Measurements from ENCODE around the gene HSDL1. TPM values are rescaled to one million over a fixed set of nuclear protein-coding genes. Genes with fewer than 3 reads are reported as not detected.

The HSDL1 gene
- polyA plus RNA-seq, 1 donor from 2014 or later: 217 TPM

DNA sequence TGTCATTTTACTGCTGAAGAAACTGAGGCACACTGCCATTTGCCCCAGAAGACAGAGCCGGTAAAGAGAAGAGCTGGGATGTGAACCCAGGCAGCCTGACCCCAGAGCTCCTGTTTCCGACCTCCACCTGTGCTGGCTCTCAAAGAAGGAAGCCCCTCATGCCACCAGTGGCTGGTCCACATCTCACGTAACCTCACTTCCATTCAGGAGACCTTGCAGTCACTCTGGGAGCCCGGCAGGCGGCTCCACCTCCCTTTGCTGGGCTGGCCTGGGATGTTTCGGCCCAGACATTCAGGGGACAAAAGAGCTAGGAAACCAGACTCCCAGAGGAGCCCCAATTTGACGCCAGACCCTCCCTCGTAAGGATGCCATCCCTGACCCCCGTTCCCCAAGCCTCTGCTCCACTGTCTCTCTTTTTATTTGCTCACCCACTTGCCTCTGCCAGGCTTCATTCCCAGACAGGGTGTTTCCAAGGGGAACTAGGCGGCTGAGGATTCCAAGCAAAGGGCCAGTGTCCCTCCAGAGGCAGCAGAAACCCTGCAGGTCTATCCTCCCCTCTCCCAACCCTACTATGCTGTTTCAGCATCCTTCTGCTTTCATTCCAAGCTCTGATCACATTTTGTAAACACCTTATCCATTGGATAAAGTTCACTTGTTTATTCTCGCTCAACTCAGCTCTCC, 39.1 kb upstream of the HSDL1 start:
- Histone ChIP-seq H4K20me1 (ENCODE audit: insufficient read depth) (no peaks in the 10 kb centered on the region), H3F3A (ENCODE audit: insufficient read depth, low read length, poor library complexity, severe bottlenecking) (no peaks in the 10 kb centered on the region), H3K4me3 (ENCODE audit: low read length) (no peak overlapping the region), H3K36me3 (ENCODE audit: insufficient read depth, low read length) (no peaks in the 10 kb centered on the region), H2AFZ (ENCODE audit: low read depth, low read length) (no peak overlapping the region), H3K4me2 (ENCODE audit: low read length) (no peak overlapping the region), H3K27me3 (ENCODE audit: insufficient read depth, low read depth, low read length) (no peaks in the 10 kb centered on the region), H3K9me3 (ENCODE audit: low read length) (no peaks in the 10 kb centered on the region), H3K27ac (ENCODE audit: low read length) (no peak overlapping the region), H3K9ac (ENCODE audit: low read length) (no peak overlapping the region), H3K79me2 (replicated peaks; ENCODE audit: insufficient read depth, low read length) (peaks cover 20% of the 10 kb centered on the region), H3K9me2 (ENCODE audit: insufficient read depth, low read length) (no peaks in the 10 kb centered on the region)
- TF ChIP-seq EZH2 (IDR thresholded peaks at IDR 0.05; ENCODE audit: borderline replicate concordance, insufficient read depth, low read length, poor library complexity, severe bottlenecking) (no peak), RAD21 (conservative IDR thresholded peaks at IDR 0.05) (no peak), TAF1 (IDR thresholded peaks at IDR 0.05; ENCODE audit: low read depth) (no peak), POLR2AphosphoS5 (IDR thresholded peaks at IDR 0.05) (no peak), SMC3 (conservative IDR thresholded peaks at IDR 0.05; ENCODE audit: poor library complexity) (no peak), REST (IDR thresholded peaks at IDR 0.05; ENCODE audit: borderline replicate concordance) (no peak), EP300 (conservative IDR thresholded peaks at IDR 0.05; ENCODE audit: poor library complexity, severe bottlenecking) (no peak), MXI1 (conservative IDR thresholded peaks at IDR 0.05; ENCODE audit: poor library complexity, severe bottlenecking) (no peak)
- TF ChIP-seq, protein P1, sequence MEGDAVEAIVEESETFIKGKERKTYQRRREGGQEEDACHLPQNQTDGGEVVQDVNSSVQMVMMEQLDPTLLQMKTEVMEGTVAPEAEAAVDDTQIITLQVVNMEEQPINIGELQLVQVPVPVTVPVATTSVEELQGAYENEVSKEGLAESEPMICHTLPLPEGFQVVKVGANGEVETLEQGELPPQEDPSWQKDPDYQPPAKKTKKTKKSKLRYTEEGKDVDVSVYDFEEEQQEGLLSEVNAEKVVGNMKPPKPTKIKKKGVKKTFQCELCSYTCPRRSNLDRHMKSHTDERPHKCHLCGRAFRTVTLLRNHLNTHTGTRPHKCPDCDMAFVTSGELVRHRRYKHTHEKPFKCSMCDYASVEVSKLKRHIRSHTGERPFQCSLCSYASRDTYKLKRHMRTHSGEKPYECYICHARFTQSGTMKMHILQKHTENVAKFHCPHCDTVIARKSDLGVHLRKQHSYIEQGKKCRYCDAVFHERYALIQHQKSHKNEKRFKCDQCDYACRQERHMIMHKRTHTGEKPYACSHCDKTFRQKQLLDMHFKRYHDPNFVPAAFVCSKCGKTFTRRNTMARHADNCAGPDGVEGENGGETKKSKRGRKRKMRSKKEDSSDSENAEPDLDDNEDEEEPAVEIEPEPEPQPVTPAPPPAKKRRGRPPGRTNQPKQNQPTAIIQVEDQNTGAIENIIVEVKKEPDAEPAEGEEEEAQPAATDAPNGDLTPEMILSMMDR (IDR thresholded peaks at IDR 0.05; ENCODE audit: poor library complexity, severe bottlenecking): no peak

- Histone ChIP-seq H3K36me3 (ENCODE audit: insufficient read depth, low read length) (no peaks in the 10 kb centered on the region), H3K27me3 (ENCODE audit: insufficient read depth, low read depth, low read length) (no peaks in the 10 kb centered on the region), H3K9me2 (ENCODE audit: insufficient read depth, low read length) (no peaks in the 10 kb centered on the region), H4K20me1 (ENCODE audit: insufficient read depth) (no peaks in the 10 kb centered on the region), H3K27ac (ENCODE audit: low read length) (no peak overlapping the region), H3K9ac (ENCODE audit: low read length) (no peak overlapping the region), H3K4me2 (ENCODE audit: low read length) (no peak overlapping the region), H3F3A (ENCODE audit: insufficient read depth, low read length, poor library complexity, severe bottlenecking) (no peaks in the 10 kb centered on the region), H3K79me2 (replicated peaks; ENCODE audit: insufficient read depth, low read length) (peaks cover 20% of the 10 kb centered on the region), H3K4me3 (ENCODE audit: low read length) (no peak overlapping the region), H2AFZ (ENCODE audit: low read depth, low read length) (no peak overlapping the region), H3K9me3 (ENCODE audit: low read length) (no peaks in the 10 kb centered on the region)
- TF ChIP-seq, protein P1 (IDR thresholded peaks at IDR 0.05; ENCODE audit: poor library complexity, severe bottlenecking): no peak
- TF ChIP-seq REST (IDR thresholded peaks at IDR 0.05; ENCODE audit: borderline replicate concordance) (no peak), EZH2 (IDR thresholded peaks at IDR 0.05; ENCODE audit: borderline replicate concordance, insufficient read depth, low read length, poor library complexity, severe bottlenecking) (no peak)
These were observed 38.5 kb upstream of the HSDL1 start for GRCh38 chr16:84183572-84183875.
